Panc1 (cell line): ENCODE measurements around the gene CCN5. TPM values are rescaled to one million over a fixed set of nuclear protein-coding genes. Genes with fewer than 3 reads are reported as not detected.

ENCODE experiments used
- ATAC-seq: fragments of 200-7000 bp; cut with Tn5 transposase; 2 replicates; pipeline ENCODE4 v1.9.1; 2020; ENCODE audit warnings: mild to moderate bottlenecking, moderate library complexity
- BruUV-seq: library from RNA; stranded (reverse); fragments of 400-500 nt; replicated peaks from 2 replicates; lab custom pipeline; 2021; lab: Mats Ljungman, UMichigan
- CTCF ChIA-PET: fragments of 300-600 bp; sonication (Branson Sonifier 250); formaldehyde crosslinking; loops from one replicate; lab custom pipeline; 2022; ENCODE audit warnings: antibody characterized with exemption; lab: Charles Lee
- POLR2A ChIA-PET: fragments of 300-600 bp; sonication (Branson Sonifier 250); formaldehyde crosslinking; loops from one replicate; lab custom pipeline; 2022; ENCODE audit warnings: antibody characterized with exemption; lab: Charles Lee
- DNase-seq: peaks from one replicate; pipeline ENCODE4 v3.0.0-alpha.2; 2010; ENCODE audit warnings: low read depth, low spot score
- H3K27ac ChIP-seq: 2 replicates; pipeline ENCODE4 v1.5.1; 2011; ENCODE audit warnings: mild to moderate bottlenecking, low read length, inconsistent platforms
- H3K27me3 ChIP-seq: fragments of 200-500 bp; sonication (Bioruptor generic); 2 replicates; pipeline ENCODE4 v1.6.0; 2014; ENCODE audit warnings: low read length, inconsistent platforms; ENCODE audit not compliant: control insufficient read depth, insufficient read depth
- H3K36me3 ChIP-seq: fragments of 200-500 bp; sonication (Bioruptor generic); 2 replicates; pipeline ENCODE4 v1.5.1; 2014; ENCODE audit warnings: inconsistent platforms, mild to moderate bottlenecking, low read length, moderate library complexity; ENCODE audit not compliant: control insufficient read depth, insufficient read depth
- H3K4me1 ChIP-seq: 2 replicates; pipeline ENCODE4 v1.5.1; 2011; ENCODE audit warnings: inconsistent platforms, mild to moderate bottlenecking, low read length, moderate library complexity; ENCODE audit not compliant: control insufficient read depth, insufficient read depth
- H3K4me3 ChIP-seq, 2 experiments: 2 replicates each; pipeline ENCODE4 v1.5.1; 2011 to 2012; ENCODE audit warnings: low read depth in 2 of 2, low read length in 2 of 2, mild to moderate bottlenecking in 2 of 2, inconsistent platforms in 1 of 2, moderate library complexity in 1 of 2
- H3K9me3 ChIP-seq: fragments of 200-500 bp; sonication (Bioruptor generic); 2 replicates; pipeline ENCODE4 v1.5.1; 2014; ENCODE audit warnings: low read depth, mild to moderate bottlenecking, inconsistent platforms, low read length, moderate library complexity; ENCODE audit not compliant: control insufficient read depth, insufficient read depth
- POLR2AphosphoS5 ChIP-seq: IDR thresholded peaks from 2 replicates; pipeline ENCODE4 v1.6.1; 2012; ENCODE audit warnings: mild to moderate bottlenecking, low read depth, low read length, moderate library complexity
- SIN3A ChIP-seq: IDR thresholded peaks from 2 replicates; pipeline ENCODE4 v1.6.1; 2012; ENCODE audit warnings: low read depth, mild to moderate bottlenecking, low read length, moderate library complexity, borderline replicate concordance; ENCODE audit not compliant: insufficient read depth
- TCF7L2 ChIP-seq: IDR thresholded peaks from 2 replicates; pipeline ENCODE4 v1.6.1; 2011; ENCODE audit warnings: mild to moderate bottlenecking, low read depth, low read length, inconsistent platforms
- in situ Hi-C: cut with HindIII; loops from 2 replicates; pipeline ENCODE4 v1.10.0; 2016; ENCODE audit warnings: low sequenced_read_pairs, low pct_unique_long_range_greater_than_20kb
- intact Hi-C: fragments of 100-400 bp; cut with micrococcal nuclease; formaldehyde crosslinking; loops from one replicate; pipeline ENCODE4 v1.10.0; 2022; ENCODE audit not compliant: unreplicated experiment
- total RNA-seq: library from RNA; stranded (reverse); gene quantifications from one replicate; pipeline ENCODE4 v1.2.1, GENCODE V29; 2021; ENCODE audit not compliant: unreplicated experiment
- TF ChIP-seq, protein P1 (sequence below), 2 experiments: IDR thresholded peaks; 2 replicates each; pipeline ENCODE4 v1.6.1; 2011 to 2012; ENCODE audit warnings: low read depth in 2 of 2, control low read depth in 1 of 2, low read length in 1 of 2, mild to moderate bottlenecking in 1 of 2, moderate library complexity in 1 of 2; ENCODE audit not compliant: insufficient read depth in 1 of 2
- TF ChIP-seq, protein P2 (sequence below): fragments of 450-650 bp; IDR thresholded peaks from 2 replicates; pipeline ENCODE4 v1.5.1; 2017; ENCODE audit warnings: mild to moderate bottlenecking

Gene CCN5
- total RNA-seq, 1 experiment from 2014 or later = 15.2 TPM

DNA sequence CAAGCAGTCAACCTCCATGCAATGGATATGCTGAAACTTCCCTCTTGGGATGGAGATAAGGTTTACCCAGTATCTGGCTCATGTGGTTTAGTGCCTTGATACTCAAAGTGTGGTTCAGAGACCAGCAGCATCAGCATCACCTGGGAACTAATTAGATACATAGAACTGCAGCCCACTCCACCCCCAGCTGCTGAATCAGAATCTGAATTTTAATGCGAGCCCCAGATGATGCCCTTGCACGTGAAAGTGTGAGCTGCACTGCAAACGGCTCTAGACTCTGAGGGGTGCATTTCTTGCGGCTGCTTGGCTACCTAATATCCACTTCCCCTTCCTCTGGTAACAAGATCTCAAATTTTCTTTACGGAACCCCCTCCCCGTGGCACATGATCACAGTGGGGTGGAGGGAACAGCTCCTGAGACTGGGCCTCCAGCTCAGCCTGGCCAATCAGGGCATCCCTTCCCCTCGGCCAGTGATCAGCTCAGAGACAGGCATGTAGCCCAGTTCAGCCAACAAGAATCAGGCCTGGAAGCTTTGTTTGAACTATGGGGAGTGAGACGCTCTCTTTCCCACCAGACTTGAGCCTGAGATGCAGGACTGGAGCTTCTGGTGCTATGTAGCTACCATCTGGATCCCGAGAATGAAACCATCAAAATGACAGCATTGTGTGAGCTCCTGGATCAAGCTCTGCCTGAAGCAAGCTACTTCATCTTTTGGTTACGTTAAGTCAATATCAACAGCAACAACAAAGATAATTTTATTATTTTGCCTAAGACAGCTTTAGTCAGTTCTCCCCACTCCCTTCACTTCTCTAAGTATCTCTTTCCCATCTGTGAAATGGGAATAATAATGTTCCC lies 43.3 kb downstream of the CCN5 start:
- H3K27ac ChIP-seq = no peak overlapping the region
- TF ChIP-seq SIN3A = no peak
- no peak for TF ChIP-seq POLR2AphosphoS5
- TF ChIP-seq TCF7L2 = no peak
- TF ChIP-seq, protein P1, sequence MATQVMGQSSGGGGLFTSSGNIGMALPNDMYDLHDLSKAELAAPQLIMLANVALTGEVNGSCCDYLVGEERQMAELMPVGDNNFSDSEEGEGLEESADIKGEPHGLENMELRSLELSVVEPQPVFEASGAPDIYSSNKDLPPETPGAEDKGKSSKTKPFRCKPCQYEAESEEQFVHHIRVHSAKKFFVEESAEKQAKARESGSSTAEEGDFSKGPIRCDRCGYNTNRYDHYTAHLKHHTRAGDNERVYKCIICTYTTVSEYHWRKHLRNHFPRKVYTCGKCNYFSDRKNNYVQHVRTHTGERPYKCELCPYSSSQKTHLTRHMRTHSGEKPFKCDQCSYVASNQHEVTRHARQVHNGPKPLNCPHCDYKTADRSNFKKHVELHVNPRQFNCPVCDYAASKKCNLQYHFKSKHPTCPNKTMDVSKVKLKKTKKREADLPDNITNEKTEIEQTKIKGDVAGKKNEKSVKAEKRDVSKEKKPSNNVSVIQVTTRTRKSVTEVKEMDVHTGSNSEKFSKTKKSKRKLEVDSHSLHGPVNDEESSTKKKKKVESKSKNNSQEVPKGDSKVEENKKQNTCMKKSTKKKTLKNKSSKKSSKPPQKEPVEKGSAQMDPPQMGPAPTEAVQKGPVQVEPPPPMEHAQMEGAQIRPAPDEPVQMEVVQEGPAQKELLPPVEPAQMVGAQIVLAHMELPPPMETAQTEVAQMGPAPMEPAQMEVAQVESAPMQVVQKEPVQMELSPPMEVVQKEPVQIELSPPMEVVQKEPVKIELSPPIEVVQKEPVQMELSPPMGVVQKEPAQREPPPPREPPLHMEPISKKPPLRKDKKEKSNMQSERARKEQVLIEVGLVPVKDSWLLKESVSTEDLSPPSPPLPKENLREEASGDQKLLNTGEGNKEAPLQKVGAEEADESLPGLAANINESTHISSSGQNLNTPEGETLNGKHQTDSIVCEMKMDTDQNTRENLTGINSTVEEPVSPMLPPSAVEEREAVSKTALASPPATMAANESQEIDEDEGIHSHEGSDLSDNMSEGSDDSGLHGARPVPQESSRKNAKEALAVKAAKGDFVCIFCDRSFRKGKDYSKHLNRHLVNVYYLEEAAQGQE (IDR thresholded peaks at IDR 0.05; ENCODE audit: insufficient read depth in 1 of 2, low read depth in 2 of 2, low read length in 1 of 2) = no peak
- TF ChIP-seq, protein P2, sequence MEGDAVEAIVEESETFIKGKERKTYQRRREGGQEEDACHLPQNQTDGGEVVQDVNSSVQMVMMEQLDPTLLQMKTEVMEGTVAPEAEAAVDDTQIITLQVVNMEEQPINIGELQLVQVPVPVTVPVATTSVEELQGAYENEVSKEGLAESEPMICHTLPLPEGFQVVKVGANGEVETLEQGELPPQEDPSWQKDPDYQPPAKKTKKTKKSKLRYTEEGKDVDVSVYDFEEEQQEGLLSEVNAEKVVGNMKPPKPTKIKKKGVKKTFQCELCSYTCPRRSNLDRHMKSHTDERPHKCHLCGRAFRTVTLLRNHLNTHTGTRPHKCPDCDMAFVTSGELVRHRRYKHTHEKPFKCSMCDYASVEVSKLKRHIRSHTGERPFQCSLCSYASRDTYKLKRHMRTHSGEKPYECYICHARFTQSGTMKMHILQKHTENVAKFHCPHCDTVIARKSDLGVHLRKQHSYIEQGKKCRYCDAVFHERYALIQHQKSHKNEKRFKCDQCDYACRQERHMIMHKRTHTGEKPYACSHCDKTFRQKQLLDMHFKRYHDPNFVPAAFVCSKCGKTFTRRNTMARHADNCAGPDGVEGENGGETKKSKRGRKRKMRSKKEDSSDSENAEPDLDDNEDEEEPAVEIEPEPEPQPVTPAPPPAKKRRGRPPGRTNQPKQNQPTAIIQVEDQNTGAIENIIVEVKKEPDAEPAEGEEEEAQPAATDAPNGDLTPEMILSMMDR = no peak
- ChIA-PET CTCF (no interaction called here), POLR2A (no interaction called here)
- no peak overlapping the region for H3K4me3 ChIP-seq
- no TSS peak for BruUV-seq
- intact Hi-C loops = no loop called here
- no peaks in the 10 kb centered on the region for H3K36me3 ChIP-seq
- in situ Hi-C loops = no loop called here
- no peaks in the 10 kb centered on the region for H3K4me1 ChIP-seq
- DNase-seq (no peak), ATAC-seq (no peak)
- no peaks in the 10 kb centered on the region for H3K27me3 ChIP-seq
- no peaks in the 10 kb centered on the region for H3K9me3 ChIP-seq

DNA sequence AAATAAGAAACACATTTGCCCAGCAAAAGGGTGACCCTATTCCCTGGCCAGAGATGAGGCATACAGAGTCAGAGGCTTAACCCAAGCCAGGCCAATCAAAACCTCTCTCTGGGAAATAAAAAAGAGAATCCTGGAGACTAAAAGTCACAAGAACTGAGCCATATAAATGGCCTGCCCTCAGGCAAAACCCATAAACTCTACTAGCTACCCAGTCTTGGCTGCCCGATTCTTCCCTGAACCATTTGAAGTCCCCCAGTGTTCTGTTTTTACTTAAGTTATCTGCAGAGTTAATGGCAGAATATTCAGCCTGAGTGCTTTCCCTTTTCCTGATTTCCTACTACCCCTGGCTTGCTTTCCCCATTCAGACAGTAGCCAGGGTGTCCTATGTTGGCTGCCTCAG lies 44.4 kb downstream of the CCN5 start:
- TF ChIP-seq, protein P2 = no peak
- TF ChIP-seq SIN3A (no peak), POLR2AphosphoS5 (no peak), TCF7L2 (no peak)
- TF ChIP-seq, protein P1 (IDR thresholded peaks at IDR 0.05; ENCODE audit: insufficient read depth in 1 of 2, low read depth in 2 of 2, low read length in 1 of 2) = no peak
- BruUV-seq = no TSS peak
- H3K36me3 ChIP-seq = no peaks in the 10 kb centered on the region
- H3K4me1 ChIP-seq = no peaks in the 10 kb centered on the region
- intact Hi-C loops = no loop called here
- no peak overlapping the region for H3K4me3 ChIP-seq
- no peak overlapping the region for H3K27ac ChIP-seq
- DNase-seq = no peak
- in situ Hi-C loops = no loop called here
- no peaks in the 10 kb centered on the region for H3K9me3 ChIP-seq
- ChIA-PET CTCF (no interaction called here), POLR2A (no interaction called here)
- ATAC-seq = no peak
- H3K27me3 ChIP-seq = no peaks in the 10 kb centered on the region
